MM.1S (cell line): ENCODE data around the gene ADCY10.

Experiments
- CTCF ChIP-seq: fragments of 300-600 bp; sonication (generic); IDR thresholded peaks from 2 replicates; pipeline ENCODE4 v1.5.1; 2016; ENCODE audit warnings: antibody characterized with exemption, low read length, mixed read lengths
- EZH2 ChIP-seq: fragments of 300-600 bp; sonication (generic); optimal IDR thresholded peaks from 2 replicates; pipeline ENCODE3; 2017; ENCODE audit warnings: low read depth, mild to moderate bottlenecking, antibody characterized with exemption, low read length, mixed read lengths
- EZH2phosphoT487 ChIP-seq: fragments of 300-600 bp; sonication (generic); IDR thresholded peaks from 2 replicates; pipeline ENCODE4 v1.6.1; 2018; ENCODE audit warnings: antibody characterized with exemption, low read length

- no peak for TF ChIP-seq CTCF
- TF ChIP-seq EZH2phosphoT487: no peak
- no peak for TF ChIP-seq EZH2
These were observed 3.0 kb upstream of the ADCY10 start for GRCh38 chr1:167916766-167917511.
